ENCODE measurements around the gene PAK1. TPM values are rescaled to one million over a fixed set of nuclear protein-coding genes. Genes with fewer than 3 reads are reported as not detected.

The PAK1 gene
- total and polyA plus RNA-seq, 2 donors (not counting 3 experiments of a cell fraction or from before 2014, with no cell fraction given): 5.6 to 12.9 TPM

DNA sequence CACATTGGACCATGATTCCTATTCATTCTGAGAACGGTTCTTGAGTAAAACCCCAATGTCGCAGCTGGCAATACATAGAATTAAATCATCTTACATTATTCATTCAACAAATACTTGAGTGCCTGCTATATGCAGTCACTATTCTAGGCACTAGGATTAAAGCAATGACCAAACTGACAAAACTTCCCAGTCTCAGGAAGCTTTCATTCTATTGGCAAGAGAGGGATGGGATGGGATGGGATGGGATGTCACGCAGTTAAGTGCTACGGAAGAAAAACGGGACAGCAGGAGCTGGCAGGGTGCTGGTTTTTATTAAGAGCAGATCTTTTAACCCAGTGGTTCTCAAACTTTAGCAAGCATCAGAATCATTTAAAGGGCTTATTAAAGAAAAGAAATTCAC, 2.9 kb downstream of the PAK1 start:
- no peak overlapping the region for H3K4me3 ChIP-seq (replicated peaks in 1 of 3; ENCODE audit: insufficient read depth in 1 of 3, low read depth in 1 of 3, low read length in 3 of 3)
- no peak overlapping the region for H3K27ac ChIP-seq (ENCODE audit: insufficient read depth, low read depth, low read length)
- POLR2A ChIA-PET: no interaction called here
- H3K9me1 ChIP-seq (replicated peaks; ENCODE audit: control insufficient read depth, extremely low read depth, insufficient read depth, low read length): no peaks in the 10 kb centered on the region
- intact Hi-C loops (cut with micrococcal nuclease) (loop anchor here (5.0 to 10.0 kb wide), 3 partner anchors 64 to 276 kb away; no protein-coding TSS in a partner anchor), dilution Hi-C loops (cut with MboI; ENCODE audit: extremely low pct_ligation_motif_present, low sequenced_read_pairs) (no loop called here)
- H2AFZ ChIP-seq (ENCODE audit: low read depth, low read length): no peak overlapping the region
- DNase-seq (ENCODE audit: low read depth, low spot score) (no peak), FAIRE-seq (no peak)
- TF ChIP-seq, protein P1, sequence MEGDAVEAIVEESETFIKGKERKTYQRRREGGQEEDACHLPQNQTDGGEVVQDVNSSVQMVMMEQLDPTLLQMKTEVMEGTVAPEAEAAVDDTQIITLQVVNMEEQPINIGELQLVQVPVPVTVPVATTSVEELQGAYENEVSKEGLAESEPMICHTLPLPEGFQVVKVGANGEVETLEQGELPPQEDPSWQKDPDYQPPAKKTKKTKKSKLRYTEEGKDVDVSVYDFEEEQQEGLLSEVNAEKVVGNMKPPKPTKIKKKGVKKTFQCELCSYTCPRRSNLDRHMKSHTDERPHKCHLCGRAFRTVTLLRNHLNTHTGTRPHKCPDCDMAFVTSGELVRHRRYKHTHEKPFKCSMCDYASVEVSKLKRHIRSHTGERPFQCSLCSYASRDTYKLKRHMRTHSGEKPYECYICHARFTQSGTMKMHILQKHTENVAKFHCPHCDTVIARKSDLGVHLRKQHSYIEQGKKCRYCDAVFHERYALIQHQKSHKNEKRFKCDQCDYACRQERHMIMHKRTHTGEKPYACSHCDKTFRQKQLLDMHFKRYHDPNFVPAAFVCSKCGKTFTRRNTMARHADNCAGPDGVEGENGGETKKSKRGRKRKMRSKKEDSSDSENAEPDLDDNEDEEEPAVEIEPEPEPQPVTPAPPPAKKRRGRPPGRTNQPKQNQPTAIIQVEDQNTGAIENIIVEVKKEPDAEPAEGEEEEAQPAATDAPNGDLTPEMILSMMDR (IDR thresholded peaks at IDR 0.05; ENCODE audit: extremely low read depth in 1 of 2, insufficient read depth in 1 of 2, low read depth in 1 of 2, low read length in 2 of 2): no peak
- no peak for TF ChIP-seq POLR2AphosphoS5 (IDR thresholded peaks at IDR 0.05; ENCODE audit: insufficient read depth, low read depth, low read length)
- TF ChIP-seq FOS (IDR thresholded peaks at IDR 0.05; ENCODE audit: borderline replicate concordance, insufficient read depth, low read length): no peak
- CTCF ChIA-PET: interaction anchor here (0.6 to 3.2 kb wide), 19 partner anchors 9 to 277 kb away, joined by 3 to 38 read pairs (median 4); no protein-coding TSS in a partner anchor
- no peaks in the 10 kb centered on the region for H3K36me3 ChIP-seq (ENCODE audit: control insufficient read depth in 2 of 2, extremely low read depth in 1 of 2, insufficient read depth in 2 of 2, low read length in 2 of 2)
- H3K9ac ChIP-seq (replicated peaks; ENCODE audit: extremely low read depth, insufficient read depth, low read length): no peak overlapping the region
- H4K20me1 ChIP-seq (replicated peaks; ENCODE audit: control insufficient read depth, extremely low read depth, insufficient read depth, low read length): no peaks in the 10 kb centered on the region
- H3K4me2 ChIP-seq (ENCODE audit: insufficient read depth, low read length): no peak overlapping the region
- no peaks in the 10 kb centered on the region for H3K9me3 ChIP-seq (replicated peaks; ENCODE audit: control insufficient read depth, insufficient read depth, low read length)
- peaks cover 9% of the 10 kb centered on the region for H3K4me1 ChIP-seq (ENCODE audit: control insufficient read depth, extremely low read depth, insufficient read depth, low read length)
- H3K27me3 ChIP-seq (ENCODE audit: control insufficient read depth in 2 of 2, insufficient read depth in 2 of 2, low read length in 2 of 2): peaks cover 22 to 51% of the 10 kb centered on the region in 2 experiments
- no TSS peak for BruUV-seq (replicated peaks)
- no peaks in the 10 kb centered on the region for H3K79me2 ChIP-seq (ENCODE audit: control insufficient read depth, insufficient read depth, low read length)

DNA sequence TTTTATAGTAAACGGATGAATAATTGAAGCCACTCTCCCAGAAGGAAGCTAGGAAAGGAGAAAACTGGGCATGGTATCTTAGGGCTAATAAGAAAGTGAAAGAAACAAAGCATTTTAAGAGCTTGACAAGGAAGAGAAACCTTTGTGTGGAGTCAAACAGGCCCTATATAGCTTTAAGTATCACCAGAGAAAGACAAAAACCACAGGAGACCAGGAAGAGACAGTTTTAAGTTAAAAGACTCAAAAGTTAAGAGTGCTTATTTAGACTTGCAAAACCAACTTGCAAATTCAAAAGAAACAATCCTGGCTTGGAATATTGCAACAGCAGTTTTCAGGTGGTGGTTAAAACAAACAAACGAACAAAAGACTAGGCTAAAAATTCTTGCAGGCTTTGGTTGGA, 3.4 kb downstream of the PAK1 start:
- H3K4me3 ChIP-seq (replicated peaks in 1 of 3; ENCODE audit: insufficient read depth in 1 of 3, low read depth in 1 of 3, low read length in 3 of 3): no peak overlapping the region
- no peak overlapping the region for H2AFZ ChIP-seq (ENCODE audit: low read depth, low read length)
- no peak overlapping the region for H3K27ac ChIP-seq (ENCODE audit: insufficient read depth, low read depth, low read length)
- no peaks in the 10 kb centered on the region for H4K20me1 ChIP-seq (replicated peaks; ENCODE audit: control insufficient read depth, extremely low read depth, insufficient read depth, low read length)
- no peak for FAIRE-seq
- ChIA-PET POLR2A (no interaction called here), CTCF (interaction anchor here (1.1 to 3.2 kb wide), 10 partner anchors 9 to 275 kb away, joined by 3 to 38 read pairs (median 5); no protein-coding TSS in a partner anchor)
- peaks cover 22 to 50% of the 10 kb centered on the region in 2 experiments for H3K27me3 ChIP-seq (ENCODE audit: control insufficient read depth in 2 of 2, insufficient read depth in 2 of 2, low read length in 2 of 2)
- dilution Hi-C loops (cut with MboI; ENCODE audit: extremely low pct_ligation_motif_present, low sequenced_read_pairs): no loop called here
- H3K9ac ChIP-seq (replicated peaks; ENCODE audit: extremely low read depth, insufficient read depth, low read length): no peak overlapping the region
- H3K4me1 ChIP-seq (ENCODE audit: control insufficient read depth, extremely low read depth, insufficient read depth, low read length): peaks cover 9% of the 10 kb centered on the region
- H3K79me2 ChIP-seq (ENCODE audit: control insufficient read depth, insufficient read depth, low read length): no peaks in the 10 kb centered on the region
- BruUV-seq (replicated peaks): no TSS peak
- DNase-seq (ENCODE audit: low read depth, low spot score): no peak
- no peaks in the 10 kb centered on the region for H3K9me3 ChIP-seq (replicated peaks; ENCODE audit: control insufficient read depth, insufficient read depth, low read length)
- no peak for TF ChIP-seq MYC (IDR thresholded peaks at IDR 0.05; ENCODE audit: low read depth, low read length)
- TF ChIP-seq GATA2 (IDR thresholded peaks at IDR 0.05; ENCODE audit: insufficient read depth, insufficient read length, low read depth, low read length): no peak
- no peak for TF ChIP-seq FOS (IDR thresholded peaks at IDR 0.05; ENCODE audit: borderline replicate concordance, insufficient read depth, low read length)
- TF ChIP-seq, protein P1 (IDR thresholded peaks at IDR 0.05; ENCODE audit: extremely low read depth in 1 of 2, insufficient read depth in 1 of 2, low read depth in 1 of 2, low read length in 2 of 2): no peak
- TF ChIP-seq, protein P2, sequence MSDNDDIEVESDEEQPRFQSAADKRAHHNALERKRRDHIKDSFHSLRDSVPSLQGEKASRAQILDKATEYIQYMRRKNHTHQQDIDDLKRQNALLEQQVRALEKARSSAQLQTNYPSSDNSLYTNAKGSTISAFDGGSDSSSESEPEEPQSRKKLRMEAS (IDR thresholded peaks at IDR 0.05; ENCODE audit: insufficient read depth, insufficient read length): no peak
- TF ChIP-seq POLR2A (IDR thresholded peaks at IDR 0.05; ENCODE audit: low read depth, low read length): no peak
- no peaks in the 10 kb centered on the region for H3K36me3 ChIP-seq (ENCODE audit: control insufficient read depth in 2 of 2, extremely low read depth in 1 of 2, insufficient read depth in 2 of 2, low read length in 2 of 2)
- no peak overlapping the region for H3K4me2 ChIP-seq (ENCODE audit: insufficient read depth, low read length)
- H3K9me1 ChIP-seq (replicated peaks; ENCODE audit: control insufficient read depth, extremely low read depth, insufficient read depth, low read length): no peaks in the 10 kb centered on the region
- intact Hi-C loops (cut with micrococcal nuclease): loop anchor here (5.0 to 10.0 kb wide), 3 partner anchors 63 to 276 kb away; no protein-coding TSS in a partner anchor

All from endothelial cell of umbilical vein (primary cell).